OCI-LY1 (cell line): Measurements from ENCODE around the gene E2F1.

Source experiments
- CTCF ChIP-seq: fragments of 200-600 bp; sonication (generic), shearing (Covaris generic); IDR thresholded peaks from 2 replicates; pipeline ENCODE4 v1.5.1; 2017; ENCODE audit warnings: mild to moderate bottlenecking, antibody characterized with exemption, low read length, moderate library complexity, mixed read lengths
- EZH2 ChIP-seq: fragments of 200-600 bp; sonication (generic), shearing (Covaris generic); IDR thresholded peaks from 2 replicates; pipeline ENCODE4 v1.8.0; 2017; ENCODE audit warnings: borderline replicate concordance, mixed run types, mild to moderate bottlenecking, antibody characterized with exemption, low read length, moderate library complexity, mixed read lengths

- TF ChIP-seq CTCF (no peak), EZH2 (no peak)
Observed at GRCh38 chr20:33688938-33689424, 2.8 kb upstream of the E2F1 start.
